Measurements from ENCODE around the gene TXNL4B.
"Not testable (repeated sequence)": the region's sequence is repeated elsewhere in the genome, so short reads cannot be mapped to it uniquely, and the experiment has no call there.

Gene TXNL4B

DNA sequence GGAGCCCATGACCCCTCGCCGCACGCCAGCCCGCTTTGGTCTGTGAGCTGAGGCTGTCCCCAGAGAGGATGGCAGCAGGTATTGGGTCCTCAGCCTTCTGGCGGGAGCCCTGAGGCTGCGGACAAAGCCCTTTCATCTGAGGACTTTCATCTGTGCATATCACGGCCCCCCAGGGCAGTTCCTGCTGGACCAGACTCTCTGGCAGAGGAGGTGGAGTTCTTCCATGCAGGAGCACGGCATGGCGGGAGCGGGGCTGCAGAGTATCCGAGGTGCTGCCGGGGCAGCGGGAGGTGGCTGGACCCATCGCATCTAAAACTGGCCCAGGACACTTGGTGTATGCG lies 19.0 kb upstream of the TXNL4B start:
- no peak for DNase-seq (ENCODE audit: low read depth in 2 of 2)

DNA sequence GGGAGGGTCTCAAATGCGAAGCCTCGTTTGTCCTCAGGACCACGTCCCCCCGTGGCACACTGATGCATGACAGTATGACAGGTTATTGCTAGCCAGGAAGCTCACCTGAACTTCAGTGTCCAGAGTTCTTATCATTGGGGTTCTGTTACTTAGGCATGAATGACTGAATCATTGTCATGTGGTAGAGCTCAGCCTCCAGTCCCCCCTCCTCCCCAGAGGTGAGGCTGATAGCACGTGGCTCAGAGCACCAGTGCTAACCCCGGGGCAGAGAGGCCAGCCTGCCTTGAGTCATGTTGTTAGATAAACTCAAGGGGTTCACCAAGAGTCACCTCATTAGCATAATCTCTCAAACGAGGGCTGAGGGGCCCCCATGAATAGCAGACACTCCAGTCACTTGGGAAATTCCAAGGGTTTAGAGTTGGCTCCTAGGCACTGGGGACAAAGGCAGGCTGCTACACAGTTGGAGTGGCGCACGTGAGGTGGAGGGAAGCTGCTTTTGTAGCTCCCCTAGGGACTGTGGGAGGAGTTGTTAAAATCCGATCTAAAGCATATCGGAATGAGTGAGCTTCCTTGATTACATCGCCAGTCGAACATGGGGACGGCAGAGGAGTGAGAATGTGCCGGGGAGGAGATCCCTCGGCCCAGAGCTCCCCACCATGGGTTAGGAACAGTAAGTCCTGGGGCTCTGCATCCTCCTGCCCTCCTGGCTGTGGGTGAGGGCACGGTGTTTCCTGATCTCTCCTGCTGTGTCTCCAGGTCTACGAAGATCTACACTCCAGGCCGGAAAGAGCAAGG lies 18.4 kb upstream of the TXNL4B start:
- DNase-seq (ENCODE audit: low read depth in 2 of 2), result no peak

DNA sequence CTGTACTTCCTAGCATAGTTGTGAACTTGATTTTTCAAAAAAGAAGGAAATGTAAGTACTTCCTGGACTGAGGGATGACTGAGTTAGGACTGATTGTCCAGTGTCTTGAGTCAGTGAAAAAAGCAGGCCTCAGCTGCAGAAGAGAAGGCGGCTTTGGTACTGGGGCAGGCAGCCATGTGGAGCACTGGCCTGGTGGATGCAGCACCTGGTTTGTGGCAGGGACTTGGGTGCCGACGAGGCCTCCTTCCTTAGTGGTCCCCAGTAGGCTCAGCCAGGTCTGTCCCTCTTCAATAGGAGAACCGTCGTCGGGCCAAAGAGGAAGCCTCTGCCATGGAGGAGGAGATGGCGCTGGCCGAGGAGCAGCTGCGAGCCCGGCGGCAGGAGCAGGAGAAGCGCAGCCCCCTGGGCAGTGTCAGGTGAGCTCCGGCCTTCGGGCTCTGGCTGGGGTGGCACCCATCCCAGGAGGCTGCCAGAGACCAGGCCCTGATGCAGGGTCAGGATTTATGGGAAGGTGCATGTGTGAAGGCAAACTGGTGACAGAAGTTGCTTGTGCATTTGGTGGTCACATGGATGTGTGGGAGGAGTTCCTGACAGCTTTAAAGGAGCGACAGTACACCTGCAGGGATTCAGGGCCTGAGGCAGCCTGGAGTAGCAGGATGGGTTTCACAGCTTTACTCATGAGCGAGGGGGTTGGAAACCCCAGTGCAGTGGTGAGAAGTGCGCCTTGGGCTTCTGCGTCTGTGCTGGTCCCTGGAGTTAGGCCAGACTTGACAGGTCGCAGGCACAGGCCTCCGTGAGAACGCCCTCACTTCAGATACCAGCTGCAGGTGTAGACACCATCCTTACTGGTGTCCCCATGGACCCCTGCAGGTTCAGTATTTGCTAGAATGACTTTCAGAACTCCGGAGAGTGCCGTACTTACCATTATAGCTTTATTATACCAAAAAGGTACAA lies 17.5 kb upstream of the TXNL4B start:
- DNase-seq (ENCODE audit: low read depth in 2 of 2), result no peak

DNA sequence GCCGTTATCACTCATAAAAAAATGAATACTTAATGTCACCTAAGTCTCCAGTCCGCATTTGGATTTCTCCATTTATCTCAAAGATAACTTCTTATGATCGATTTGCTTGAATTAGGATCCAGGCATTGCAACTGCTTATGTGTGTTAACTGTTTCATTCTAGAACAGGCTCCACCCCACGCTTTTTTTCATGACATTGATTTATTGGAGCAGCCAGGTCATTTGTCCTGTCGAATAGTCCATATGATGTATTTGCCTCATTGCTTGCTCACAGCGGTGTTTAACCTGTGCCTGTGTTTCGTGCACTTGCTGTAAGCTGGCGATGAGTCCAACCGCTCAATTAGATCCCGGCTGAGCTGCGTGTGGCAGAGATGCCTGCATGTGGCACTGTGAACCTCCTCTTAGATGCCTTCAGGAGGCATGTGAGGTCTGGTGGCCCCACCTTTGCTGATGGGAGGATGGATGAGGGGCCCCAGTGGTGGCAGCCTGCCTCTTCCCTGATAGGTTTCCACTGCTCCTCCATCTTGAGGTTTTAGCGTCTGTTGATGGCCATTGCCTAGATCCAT lies 16.6 kb upstream of the TXNL4B start:
- DNase-seq (ENCODE audit: low read depth in 2 of 2), result no peak

DNA sequence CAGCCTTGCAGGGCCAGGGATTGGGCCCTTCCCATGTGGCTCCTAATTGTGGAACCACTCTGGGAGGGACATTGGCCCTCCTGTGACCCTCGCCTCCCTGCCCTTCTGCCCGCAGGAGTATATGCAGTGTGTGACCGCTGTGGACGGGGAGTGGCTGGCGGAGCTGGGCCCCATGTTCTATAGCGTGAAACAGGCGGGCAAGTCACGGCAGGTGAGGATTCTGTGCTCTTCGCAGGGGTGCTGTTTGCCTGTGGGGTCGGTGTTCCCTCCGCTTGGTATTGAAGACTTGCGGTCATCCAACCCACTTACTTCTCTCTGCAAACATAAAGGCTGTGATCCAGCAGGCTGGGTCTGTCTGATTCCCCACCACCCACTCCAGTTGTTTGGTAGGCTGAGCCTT lies 15.9 kb upstream of the TXNL4B start:
- DNase-seq (ENCODE audit: low read depth in 2 of 2), result no peak

DNA sequence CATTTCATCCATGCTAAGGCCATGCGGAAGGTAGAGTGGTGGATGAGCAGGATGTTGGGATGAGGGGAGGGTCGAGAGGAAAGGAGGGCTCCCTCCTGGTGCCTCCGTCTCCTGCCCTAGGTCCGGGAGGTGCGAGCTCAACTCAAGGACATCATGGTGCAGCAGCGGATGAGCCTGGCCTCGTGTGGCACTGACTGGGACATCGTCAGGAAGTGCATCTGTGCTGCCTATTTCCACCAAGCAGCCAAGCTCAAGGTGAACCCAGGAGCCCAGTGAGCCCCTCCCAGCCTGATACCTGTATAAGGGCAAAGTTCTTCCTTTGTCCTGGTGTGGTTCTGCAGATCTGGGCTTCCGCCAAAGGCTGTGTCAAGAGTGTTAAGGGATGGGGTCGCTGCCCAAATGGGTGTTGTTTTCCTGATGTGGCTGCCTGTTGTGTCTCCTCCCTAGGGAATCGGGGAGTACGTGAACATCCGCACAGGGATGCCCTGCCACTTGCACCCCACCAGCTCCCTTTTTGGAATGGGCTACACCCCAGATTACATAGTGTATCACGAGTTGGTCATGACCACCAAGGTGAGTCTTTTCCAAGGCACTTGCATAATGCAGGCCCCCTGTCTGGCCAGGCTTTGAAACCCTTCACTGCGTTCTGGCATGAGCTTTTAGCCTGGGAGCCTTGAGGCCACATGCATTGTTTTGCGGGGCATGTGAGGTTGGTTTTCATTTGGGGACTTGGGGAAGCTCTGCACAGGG lies 15.1 kb upstream of the TXNL4B start:
- no peak for DNase-seq (ENCODE audit: low read depth in 2 of 2)

DNA sequence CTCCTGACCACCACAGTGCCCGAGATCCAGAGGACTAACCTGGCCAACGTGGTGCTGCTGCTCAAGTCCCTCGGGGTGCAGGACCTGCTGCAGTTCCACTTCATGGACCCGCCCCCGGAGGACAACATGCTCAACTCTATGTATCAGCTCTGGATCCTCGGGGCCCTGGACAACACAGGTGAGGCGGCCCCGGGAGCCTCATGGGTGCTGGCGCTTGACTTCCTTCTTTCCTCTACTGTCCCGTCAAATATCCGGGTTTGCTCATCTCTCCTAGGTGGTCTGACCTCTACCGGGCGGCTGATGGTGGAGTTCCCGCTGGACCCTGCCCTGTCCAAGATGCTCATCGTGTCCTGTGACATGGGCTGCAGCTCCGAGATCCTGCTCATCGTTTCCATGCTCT lies 14.0 kb upstream of the TXNL4B start:
- DNase-seq (ENCODE audit: low read depth in 2 of 2), result no peak

DNA sequence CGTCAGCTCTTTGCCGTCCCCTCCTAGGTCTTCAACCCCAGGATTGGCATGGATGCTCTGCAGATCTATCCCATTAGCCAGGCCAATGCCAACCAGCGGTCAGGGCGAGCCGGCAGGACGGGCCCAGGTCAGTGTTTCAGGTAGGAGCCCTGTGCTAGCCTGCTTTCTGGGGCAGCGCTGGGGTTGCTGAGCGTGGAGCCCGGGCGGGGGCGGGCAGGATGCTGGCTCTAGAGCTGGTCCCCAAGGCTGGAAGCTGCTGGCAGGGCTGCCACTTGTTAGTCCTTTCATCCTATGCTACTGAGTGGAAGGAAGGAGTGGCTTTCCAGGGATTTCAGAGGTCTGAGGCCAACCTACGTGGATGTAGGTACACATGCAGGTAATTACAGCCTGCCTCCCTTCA lies 12.6 kb upstream of the TXNL4B start:
- DNase-seq (ENCODE audit: low read depth in 2 of 2), result no peak

DNA sequence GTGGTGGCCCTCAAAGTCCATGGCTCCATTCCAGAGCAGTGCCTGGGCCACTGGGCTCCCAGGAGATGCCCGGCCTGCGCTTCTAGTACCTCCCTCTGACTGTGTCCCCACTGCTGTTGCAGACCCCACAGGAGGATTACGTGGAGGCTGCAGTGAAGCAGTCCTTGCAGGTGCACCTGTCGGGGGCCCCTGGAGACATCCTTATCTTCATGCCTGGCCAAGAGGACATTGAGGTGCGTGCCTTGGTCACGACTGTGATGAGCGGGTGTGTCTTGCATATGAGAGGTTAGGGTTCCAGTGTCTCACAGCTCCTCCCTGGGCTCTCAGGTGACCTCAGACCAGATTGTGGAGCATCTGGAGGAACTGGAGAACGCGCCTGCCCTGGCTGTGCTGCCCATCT lies 11.5 kb upstream of the TXNL4B start:
- no peak for DNase-seq (ENCODE audit: low read depth in 2 of 2)

DNA sequence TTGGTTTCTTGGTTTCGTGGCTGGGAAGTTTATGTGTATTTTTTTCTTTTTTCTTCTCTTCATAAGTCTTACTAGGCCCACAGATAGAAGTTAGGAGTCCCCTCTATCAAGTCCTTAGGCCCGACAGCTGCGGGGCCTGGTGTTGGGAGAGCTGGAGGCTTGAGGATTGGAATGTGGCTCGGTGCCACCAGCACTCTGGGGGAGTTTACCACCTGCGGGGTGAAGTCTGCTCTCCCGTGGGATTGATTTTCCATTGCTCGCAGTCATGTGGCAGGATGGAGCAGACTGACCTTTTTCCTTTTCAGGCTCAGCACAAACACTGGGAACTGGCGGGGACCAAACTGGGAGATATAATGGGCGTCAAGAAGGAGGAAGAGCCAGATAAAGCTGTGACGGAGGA lies 7.8 kb upstream of the TXNL4B start:
- DNase-seq (ENCODE audit: low read depth in 2 of 2), result no peak

DNA sequence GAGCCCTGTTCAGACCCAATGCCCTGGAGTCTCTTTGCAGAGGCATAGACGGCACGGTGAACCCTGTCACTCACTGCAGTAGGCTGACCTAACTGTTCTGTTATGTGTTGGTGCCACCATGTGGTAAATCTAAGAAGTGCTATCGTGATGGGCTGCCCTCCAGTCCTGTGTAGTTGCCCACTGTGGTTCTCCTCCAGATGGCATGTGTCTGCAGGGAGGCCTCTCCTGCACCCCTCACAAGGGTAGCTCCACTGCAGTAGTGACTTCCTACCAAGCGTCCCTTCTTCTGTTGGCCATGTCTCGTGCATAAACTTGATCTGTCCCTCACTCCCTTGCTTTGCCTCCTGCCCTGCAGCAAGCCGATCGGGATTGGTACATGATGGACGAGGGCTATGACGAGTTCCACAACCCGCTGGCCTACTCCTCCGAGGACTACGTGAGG lies 6.0 kb upstream of the TXNL4B start:
- peak in 1 of 2 donors; percentile 13 for DNase-seq (ENCODE audit: low read depth in 2 of 2)

DNA sequence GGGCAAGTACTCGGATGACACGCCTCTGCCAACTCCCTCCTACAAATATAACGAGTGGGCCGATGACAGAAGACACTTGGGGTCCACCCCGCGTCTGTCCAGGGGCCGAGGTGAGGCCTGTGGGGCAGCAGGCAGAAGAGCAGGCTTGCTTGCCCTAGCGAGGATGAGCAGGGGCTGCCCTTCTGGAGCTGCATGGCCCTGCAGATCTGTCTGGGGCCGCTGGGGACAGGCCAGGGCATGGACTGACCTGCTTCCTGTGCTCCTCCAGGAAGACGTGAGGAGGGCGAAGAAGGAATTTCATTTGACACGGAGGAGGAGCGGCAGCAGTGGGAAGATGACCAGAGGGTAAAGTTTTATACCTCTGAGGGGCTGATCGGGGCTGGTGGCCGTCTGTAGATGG lies 5.5 kb upstream of the TXNL4B start:
- DNase-seq (ENCODE audit: low read depth in 2 of 2), result no peak

DNA sequence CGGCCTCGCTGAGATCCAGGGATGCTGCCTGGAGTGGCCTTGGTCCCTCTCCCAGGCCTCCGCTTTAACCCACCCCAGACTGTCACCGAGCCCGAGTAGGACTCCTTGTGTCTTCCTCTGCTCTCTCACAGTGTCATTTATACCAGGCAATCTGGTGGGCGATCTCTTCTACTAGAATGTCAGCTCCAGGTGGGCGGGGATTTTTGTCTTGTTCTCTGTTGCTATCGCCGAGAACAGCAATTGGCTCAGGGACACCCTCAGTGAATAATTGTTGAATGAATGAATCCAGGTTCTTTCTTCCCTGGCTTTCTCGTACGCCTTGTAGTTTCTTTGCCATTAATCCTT lies 818 bp upstream of the TXNL4B start:
- DNase-seq (ENCODE audit: low read depth in 2 of 2), result peak in 1 of 2 donors; percentile 62

DNA sequence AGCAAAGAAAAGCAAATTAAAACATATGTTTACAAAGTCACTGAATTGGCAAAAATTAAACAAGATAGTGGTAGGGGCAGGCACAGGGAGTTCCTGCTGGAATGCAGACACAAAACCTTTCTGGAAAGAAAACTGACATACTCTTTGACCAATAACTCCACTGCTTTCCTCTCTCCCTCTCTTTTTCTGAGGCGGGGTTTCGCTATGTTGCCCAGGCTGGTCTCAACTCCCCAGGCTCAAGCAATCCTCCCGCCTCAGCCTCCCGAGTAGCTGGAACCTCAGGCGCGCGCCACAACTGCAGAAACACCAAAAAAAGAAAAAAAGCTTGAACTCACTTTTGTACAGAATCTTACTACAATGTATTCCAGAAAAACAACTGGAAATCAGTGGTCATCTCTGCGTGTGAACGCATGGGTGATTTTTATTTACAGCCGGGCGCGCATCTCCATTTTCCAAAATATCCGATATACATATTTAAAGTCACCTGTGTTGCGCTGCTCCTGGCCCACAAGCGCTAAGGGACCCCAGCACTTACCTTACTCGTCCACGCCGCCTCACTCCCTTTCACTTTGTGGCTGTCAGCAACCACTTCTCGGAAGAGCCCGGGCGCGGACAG lies 480 bp downstream of the TXNL4B start:
- DNase-seq (ENCODE audit: low read depth in 2 of 2), result no peak

DNA sequence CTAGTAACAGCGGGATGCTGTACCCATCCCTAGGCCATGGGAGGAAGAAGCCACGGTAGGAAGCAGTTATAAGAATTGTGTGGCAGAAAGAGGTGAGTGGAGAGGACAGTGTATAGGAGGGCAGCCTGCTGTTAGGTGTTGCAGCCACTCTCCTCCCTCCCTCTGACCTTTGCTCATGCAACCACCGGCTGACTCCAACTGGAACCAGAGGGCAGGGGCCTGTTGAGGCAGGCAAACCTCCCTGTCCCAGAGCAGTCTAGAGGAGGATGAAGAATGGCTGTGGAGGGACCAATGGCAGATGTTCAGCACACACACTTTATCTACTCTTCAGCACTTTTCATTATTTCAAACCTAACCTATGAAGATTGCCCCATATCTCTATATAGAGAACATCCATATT lies 2.2 kb downstream of the TXNL4B start:
- DNase-seq (ENCODE audit: low read depth in 2 of 2), result no peak

DNA sequence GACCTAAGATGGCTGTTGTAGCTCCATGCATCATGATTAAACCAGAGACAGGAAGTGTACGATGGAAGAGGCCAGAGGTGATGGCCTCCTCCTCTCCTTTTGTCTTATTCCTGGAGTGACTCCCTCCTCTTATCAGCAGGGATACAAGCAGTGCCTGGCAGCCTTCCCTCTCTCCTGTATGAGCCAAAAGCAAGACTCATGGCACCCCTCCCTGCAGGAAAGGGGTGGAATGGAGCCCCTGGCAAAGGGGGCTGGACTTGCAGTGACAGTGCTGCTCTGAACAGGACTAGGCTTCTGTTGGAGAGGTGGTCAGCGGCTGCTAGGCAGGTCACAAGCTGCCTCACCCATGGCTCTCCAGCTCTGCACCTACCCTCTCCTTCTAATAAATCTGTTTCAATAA lies 8.4 kb downstream of the TXNL4B start:
- no peak for DNase-seq (ENCODE audit: low read depth in 2 of 2)

DNA sequence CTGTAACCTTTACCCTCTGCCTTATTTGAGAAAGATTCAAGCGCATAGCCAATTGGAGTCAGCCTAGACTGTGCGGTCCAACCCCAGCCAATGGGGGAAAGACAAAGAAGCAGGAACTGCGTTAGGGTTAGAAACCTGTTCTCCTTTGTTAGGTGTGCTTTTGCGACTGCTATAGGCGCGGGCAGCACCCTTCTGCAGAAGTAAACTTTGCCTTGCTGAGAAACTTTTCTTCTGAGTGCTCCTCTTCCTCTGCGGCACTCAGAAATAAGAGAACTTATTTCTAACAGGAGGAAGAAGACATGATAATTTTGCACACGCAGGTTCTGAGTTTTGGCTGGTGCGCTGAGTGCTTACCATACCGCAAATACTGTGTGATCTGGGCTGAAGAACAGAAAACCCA lies 9.0 kb downstream of the TXNL4B start:
- DNase-seq (ENCODE audit: low read depth in 2 of 2), result no peak

DNA sequence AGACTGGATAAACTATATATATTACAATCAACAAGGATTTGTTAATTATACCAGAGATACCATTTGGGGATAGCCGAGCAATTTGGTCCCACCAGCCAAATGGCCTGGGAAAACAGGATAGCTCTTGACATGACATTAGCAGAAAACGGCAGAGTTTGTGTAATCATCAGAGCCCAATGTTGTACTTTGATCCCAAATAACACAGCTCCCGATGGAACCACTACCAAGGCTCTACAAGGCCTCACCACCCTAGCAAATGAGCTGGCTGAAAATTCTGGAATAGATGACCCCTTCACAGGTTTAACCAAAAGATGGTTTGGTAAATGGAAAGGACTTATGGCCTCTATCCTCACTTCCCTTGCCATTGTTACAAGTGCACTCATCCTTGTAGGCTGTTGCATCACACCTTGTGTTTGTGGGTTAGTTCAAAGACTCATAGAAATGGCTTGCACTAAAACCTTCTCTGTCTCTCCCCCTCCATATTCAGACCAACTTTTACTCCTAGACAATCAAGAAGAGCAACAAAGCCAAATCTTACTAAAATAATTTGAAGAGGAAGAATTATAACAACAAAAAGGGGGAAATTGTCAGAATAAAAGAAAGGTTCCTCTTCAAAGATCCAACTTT lies 9.5 kb downstream of the TXNL4B start:
- DNase-seq (ENCODE audit: low read depth in 2 of 2), result no peak

DNA sequence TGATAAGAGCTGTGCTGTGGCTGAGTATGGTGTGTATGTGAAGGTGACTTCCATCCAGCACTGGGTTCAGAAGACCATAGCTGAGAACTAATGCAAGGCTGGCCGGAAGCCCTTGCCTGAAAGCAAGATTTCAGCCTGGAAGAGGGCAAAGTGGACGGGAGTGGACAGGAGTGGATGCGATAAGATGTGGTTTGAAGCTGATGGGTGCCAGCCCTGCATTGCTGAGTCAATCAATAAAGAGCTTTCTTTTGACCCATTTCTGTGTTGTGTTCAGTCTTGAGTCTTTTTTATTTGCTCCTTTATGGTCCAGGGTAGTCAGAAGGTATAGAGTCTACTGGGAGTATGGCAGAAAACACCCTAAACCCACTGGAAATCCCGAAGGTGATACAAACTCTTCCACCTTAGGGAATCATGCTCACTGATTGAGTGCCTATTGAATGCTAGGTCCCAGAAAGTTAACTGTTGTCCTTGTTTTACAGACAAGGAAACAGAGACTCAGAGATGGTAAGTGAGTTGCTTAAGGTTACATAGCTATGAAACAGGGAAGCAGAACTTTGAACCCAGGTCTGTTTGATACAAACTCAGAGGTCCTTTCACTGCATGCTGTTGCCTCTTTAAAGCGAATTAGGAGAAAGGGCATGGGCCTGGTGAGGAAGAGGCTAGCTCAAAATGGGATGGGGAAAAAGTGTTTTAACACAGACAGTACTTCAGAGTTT lies 16.3 kb downstream of the TXNL4B start:
- not testable (repeated sequence) for DNase-seq (ENCODE audit: low read depth in 2 of 2)

DNA sequence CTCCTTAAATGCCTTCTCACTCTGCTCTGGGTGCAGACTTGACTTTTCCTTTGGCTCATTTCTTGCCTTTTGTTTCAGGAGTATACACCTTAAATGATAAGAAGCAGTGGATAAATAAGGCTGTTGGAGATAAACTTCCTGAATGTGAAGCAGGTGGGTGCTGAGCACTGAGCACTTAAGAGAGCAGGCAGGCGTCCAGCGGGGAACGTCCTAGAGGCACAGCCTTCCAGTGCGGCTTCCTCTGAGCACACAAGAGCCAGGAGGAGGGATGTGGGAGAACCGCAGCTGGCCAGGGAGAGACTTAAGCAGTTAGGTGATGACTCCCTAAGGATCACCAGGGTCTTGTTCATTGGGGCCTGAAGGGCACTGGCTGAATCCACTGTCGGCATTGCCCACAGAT lies 18.4 kb downstream of the TXNL4B start:
- not testable (repeated sequence) for DNase-seq (ENCODE audit: low read depth in 2 of 2)

Data from stimulated activated CD8-positive, alpha-beta memory T cell treated with anti-CD3 and anti-CD28 coated beads, Interleukin-15, amount 100 ng/mL, for 4 hours (primary cell).